B cell (primary cell): ENCODE data around the gene DKC1.
"Not testable (repeated sequence)": the region's sequence is repeated elsewhere in the genome, so short reads cannot be mapped to it uniquely, and the experiment has no call there.

Experiments
- CTCF ChIP-seq: fragments of 200-600 bp; IDR thresholded peaks from one replicate; pipeline ENCODE4 v1.8.0; 2022; ENCODE audit warnings: antibody characterized with exemption, mild to moderate bottlenecking
- EZH2 ChIP-seq: IDR thresholded peaks from 2 replicates; pipeline ENCODE4 v1.6.1; 2012; ENCODE audit warnings: borderline replicate concordance, low read depth, mild to moderate bottlenecking, moderate library complexity, low read length; ENCODE audit not compliant: insufficient read depth, poor library complexity, severe bottlenecking

GRCh38 chrX:154825586-154825985 lies 62.9 kb downstream of the DKC1 start:
- TF ChIP-seq CTCF, EZH2: not testable (repeated sequence)
